SHP77 (cell line): Measurements from ENCODE around the gene YOD1.

Source experiments
- DNase-seq, 2 experiments: peaks; one replicate each; lab custom pipeline; 2025; lab: John Stamatoyannopoulos, UW

YOD1 gene

GRCh38 chr1:207051191-207051943, at the start of gene YOD1:
YOD1 (minus strand) TSS chr1:207051208; CDS start chr1:207051030, 178 bp downstream.
- peak; percentile 29 to 56 for DNase-seq

- DNase-seq = no peak
Observed at GRCh38 chr1:207097871-207098324, 46.9 kb upstream of the YOD1 start.

DNA sequence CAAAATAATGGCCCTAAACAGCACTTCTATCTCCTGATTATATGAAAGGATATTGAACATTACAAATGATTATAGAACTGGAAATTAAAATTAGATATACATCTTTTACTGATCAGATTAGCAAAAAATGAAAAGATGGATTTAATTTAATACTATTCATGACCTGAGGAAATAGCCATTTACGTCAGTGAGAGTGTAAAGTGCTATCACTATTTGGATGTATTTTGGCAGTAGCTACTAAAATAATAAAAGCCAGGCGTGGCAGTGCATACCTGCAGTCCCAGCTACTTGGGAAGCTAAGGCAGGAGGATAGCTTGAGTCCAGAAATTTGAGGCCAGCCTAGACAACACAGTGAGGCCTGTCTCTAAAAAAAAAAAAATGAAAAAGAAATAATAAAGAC, 42.9 kb upstream of the YOD1 start:
- DNase-seq = no peak

GRCh38 chr1:207091200-207091908, 40.3 kb upstream of the YOD1 start:
- no peak for DNase-seq

DNA sequence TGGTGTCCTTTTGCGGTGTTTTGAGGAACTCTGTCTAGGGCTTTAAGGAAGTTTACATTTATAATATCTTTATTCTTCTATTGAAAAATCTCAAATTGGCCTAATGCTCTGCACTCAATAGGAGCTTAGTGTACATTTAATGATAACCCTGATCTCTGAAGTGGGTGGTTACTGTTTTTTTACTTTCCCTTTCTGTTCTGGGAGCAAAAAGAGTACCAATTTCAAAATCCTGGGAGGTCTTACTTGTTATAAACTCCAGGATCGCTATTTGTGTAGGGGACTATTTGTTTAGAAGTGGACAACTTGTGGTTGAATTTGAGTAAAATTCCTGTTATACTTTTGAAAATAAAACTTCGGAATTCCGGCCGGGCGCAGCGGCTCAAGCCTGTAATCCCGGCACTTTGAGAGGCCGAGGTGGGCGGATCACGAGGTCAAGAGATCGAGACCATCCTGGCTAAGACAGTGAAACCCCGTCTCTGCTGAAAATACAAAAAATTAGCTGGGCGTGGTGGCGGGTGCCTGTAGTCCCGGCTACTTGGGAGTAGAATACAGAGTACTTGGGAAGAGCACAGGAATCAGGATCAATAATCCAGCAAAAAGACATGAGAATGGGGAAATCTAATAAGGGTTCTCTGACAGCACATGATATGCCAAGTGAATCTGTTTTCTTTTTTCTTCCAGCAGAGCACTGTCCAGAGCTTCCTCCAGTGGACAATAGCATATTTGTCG, 38.8 kb upstream of the YOD1 start:
- DNase-seq = no peak

GRCh38 chr1:207088701-207089626, 38.0 kb upstream of the YOD1 start, which contains the start of gene C4BPB:
C4BPB (plus strand) TSS chr1:207088860; CDS start chr1:207089532, 672 bp downstream.
- DNase-seq = no peak

DNA sequence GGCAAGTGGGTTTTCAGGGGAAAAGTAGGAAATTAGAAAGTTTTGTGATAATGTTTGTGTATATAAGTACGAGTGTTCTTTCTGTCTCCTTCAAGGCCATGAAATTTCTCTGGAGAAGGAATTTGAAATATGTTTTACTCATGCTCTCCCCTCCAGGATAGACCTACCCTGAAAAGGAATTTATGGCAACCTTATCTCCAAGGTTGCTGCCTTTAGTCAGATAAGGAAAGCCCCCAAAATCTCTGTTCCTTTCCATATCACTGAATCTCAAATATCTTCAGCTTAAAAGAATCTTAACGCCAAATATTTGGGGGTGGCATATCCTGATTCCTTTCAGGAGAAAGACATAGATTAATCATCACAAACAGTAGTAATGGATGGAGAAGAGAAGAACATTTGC, 37.2 kb upstream of the YOD1 start:
- DNase-seq = no peak

GRCh38 chr1:207085887-207086286, 34.9 kb upstream of the YOD1 start:
- no peak for DNase-seq

- peak; percentile 56 to 66 for DNase-seq
Observed at GRCh38 chr1:207084701-207085180, 33.7 kb upstream of the YOD1 start.

DNA sequence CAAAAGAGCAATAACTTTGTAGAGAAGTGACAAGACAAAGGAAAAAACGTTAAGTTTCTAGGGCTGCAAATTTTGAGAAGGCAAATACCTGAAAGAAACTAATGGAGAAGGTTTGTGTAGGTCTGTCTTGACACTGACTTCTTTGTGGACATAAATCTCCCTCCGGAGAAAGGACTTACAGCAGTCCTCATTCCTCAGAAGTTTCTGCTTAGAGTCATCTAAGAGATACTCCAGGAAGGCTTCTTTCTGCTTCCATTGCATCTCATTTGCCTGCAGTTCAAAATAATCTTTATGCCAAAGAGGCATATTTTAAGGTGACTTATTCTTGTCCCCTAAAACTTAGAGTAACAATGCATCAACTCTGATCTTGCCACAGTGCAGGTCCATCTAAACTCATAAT, 33.2 kb upstream of the YOD1 start:
- DNase-seq = no peak

DNA sequence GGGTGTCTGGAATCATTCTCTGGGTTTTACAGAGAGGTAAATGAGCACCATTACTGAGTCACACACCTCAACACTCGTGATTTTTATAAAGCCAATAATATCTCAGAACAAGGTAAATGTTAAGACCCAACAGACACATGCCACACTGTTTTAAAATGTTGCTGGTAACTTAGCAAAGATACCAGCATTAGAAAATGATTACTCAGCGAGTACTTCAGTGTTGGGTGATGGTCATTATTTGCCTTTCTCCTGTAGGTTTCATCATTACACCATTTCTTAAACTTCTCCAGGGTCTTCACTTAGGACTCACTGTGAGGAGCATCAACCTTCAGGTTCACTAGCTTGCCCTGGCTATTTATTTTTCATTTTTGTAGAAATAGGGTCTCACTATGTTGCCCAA, 30.8 kb upstream of the YOD1 start:
- DNase-seq = no peak

DNA sequence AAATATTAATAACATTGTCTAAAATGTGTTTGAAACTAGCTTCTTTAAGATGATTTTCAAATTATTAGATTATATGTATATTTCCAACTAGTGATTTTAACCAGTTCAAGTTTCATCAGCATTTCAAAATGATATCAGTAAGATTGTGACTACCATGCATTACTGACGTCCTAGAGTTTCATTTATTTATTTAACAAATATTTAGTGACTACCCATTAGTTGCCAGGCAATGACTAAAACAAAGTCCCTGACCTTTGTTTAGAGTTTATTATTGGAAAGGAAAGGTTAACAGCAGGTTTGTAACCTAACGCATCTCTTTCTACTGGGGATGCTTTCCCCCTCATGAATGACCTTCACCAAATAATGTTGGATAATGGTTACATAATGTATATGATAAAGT, 30.1 kb upstream of the YOD1 start:
- DNase-seq = no peak

GRCh38 chr1:207079706-207080241, 28.8 kb upstream of the YOD1 start:
- no peak for DNase-seq

DNA sequence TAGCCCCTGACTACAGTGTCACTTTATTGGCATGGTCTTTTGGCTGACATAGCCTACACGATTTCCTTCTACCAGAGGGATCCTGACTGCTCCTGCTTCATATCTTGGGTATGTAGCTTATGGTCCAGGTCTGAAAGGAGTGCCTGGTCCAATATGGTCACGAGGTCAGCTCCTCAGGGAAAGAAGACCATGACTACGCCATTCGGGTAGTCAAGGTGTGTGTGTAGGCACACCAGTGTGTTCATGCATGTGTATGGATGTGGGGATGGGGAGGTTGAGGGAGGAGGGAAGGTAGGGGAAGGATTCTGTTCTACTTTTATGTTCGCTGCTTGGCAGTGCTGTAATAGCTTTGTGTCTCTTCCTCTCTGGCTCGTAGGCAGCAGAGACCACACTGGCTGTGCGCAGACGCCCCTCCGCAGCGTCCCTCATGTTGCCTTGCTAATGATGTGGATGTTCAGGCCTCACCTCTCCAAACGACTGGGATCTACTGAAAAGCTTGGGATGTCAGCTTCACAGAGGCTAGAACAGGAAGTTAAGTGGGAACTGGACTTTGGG, 27.6 kb upstream of the YOD1 start:
- DNase-seq = no peak

GRCh38 chr1:207077470-207078377, 26.7 kb upstream of the YOD1 start:
- peak; percentile 9 to 34 for DNase-seq

DNA sequence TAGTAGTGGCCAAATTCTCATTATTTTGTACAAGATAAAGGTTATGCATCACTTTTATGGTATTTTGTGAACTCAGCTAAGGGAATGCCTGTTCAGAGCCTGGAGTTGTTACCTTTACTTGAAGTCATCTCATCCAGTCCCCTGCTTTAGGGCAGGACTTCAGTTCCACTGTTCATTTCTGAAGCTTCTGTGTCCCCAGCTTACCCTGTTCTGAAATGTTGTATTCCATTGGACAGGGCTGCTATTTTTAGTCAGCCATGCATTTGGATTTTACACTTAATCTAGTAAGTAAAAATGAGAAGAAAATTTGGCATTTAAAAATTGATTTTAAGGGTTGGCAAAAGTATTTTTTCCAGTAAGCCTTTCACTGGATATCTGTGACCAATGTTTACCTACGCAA, 26.0 kb upstream of the YOD1 start:
- no peak for DNase-seq

DNA sequence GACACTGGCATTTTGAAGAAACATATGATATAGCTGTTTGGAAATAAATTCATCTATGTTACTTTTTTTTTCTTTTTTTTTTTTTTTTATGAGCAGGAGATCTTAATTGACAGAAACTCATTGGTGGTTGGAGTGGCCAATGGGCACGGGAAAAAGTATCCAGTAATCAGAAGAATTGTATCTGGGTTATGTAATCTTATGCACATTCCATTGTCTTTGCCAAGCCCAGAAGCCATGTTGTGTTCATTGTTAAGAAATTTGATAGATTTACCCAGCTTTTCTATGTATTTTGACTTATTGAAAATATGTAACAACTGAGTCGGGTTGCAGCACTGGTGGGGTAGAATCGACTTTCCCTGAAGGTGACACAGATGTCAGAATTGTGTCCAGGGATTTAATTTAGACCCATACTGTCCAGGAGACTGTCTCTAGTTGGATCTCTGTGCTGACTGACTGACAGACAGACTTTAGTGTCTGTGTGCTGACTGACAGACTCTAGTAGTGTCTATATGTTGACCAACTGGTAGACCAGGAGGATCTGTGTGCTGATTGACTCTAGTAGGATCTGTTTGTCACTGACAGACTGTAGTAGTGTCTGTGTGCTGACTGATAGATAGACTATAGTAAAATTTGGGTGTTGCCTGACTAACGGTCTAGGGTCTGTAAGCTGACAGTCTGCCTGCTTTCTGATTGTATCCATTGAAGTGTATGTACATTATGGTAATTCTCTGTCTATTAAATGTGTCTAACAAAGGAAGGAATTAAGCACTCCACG, 25.4 kb upstream of the YOD1 start:
- DNase-seq = no peak

GRCh38 chr1:207073906-207074820, 23.2 kb upstream of the YOD1 start:
- no peak for DNase-seq
